GM18508 (cell line): ENCODE results near the gene ADARB2.
"Not testable (repeated sequence)": the region's sequence is repeated elsewhere in the genome, so short reads cannot be mapped to it uniquely, and the experiment has no call there.

Experiments
- ATAC-seq: cut with Tn5 transposase; IDR thresholded peaks from one replicate; pipeline ENCODE4 v1.9.1; 2021; ENCODE audit warnings: moderate number of reproducible peaks; ENCODE audit not compliant: insufficient read depth, unreplicated experiment

The ADARB2 gene

DNA sequence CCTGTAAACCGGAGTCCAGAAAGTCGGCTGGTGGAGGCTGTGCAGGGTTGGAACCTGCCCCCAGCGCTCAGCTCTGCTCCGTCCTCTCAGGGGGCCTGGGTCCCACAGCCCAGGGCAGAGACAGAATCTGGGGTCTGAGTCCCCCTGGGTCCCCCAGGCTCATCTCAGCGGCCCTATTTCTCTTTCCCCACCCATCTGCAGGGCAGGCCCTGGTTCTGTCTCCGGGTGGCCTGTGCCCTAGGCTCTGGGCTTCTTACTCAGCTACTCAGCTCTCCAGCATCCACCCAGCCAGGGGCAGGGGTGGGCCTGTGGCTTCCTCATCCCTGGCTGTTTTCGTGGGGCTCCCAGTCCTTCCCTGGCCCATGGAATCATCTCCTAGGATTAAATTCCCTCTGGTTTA lies 183.4 kb downstream of the ADARB2 start:
- no peak for ATAC-seq

DNA sequence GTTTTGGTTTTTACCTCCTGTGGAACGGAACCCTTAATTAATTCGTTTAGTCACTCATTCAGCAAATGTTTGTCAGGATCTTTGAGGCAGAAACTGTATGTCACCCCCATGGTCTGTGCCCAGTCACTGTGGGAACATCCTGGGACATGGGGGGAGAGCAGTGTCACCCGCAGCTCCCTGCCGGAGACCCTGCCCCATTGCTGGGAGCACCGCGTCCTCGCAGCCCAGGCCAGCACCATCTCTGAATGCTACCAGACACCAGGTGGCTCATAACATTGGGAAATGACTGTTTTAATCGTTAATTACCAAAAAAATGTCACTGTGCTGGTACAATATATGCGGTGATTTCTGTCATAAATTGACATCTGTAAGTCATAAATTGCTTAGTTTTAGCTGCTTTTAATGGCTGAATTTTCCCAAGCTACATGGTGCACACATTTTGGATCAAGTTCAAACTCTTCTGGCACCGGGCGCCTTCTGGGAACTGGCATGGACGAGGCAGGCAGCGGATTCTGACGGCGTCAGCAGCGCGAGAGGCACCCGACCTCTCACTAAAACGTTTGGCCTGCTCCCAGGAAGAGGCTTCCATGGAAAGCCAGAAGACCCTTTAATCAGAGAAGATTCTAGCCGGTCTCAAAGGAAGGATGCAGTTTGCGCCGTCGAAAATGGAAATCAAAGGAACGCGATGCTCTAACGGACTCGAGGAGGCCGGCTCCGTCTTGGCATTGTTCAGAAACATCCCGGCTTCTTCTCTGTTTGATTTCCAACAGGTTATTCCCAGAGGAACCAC lies 184.2 kb downstream of the ADARB2 start:
- no peak for ATAC-seq

DNA sequence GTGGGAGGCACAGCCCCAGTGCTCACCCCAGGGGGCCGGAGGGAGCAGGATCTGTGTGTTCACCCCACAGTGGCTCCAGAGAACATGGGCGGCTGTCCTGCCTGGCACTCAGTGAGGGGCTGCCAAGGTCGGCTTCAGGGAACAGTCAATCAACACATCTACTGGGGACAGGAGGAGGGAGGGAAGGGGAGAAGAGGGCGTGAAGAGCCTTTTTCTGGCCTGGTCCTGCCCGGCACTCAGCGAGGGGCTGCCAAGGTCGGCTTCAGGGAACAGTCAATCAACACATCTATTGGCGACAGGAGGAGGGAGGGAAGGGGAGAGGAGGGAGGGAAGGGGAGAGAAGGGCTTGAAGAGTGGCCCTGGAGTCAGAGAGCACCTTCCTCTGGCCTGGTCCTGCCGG lies 184.9 kb downstream of the ADARB2 start:
- no peak for ATAC-seq

DNA sequence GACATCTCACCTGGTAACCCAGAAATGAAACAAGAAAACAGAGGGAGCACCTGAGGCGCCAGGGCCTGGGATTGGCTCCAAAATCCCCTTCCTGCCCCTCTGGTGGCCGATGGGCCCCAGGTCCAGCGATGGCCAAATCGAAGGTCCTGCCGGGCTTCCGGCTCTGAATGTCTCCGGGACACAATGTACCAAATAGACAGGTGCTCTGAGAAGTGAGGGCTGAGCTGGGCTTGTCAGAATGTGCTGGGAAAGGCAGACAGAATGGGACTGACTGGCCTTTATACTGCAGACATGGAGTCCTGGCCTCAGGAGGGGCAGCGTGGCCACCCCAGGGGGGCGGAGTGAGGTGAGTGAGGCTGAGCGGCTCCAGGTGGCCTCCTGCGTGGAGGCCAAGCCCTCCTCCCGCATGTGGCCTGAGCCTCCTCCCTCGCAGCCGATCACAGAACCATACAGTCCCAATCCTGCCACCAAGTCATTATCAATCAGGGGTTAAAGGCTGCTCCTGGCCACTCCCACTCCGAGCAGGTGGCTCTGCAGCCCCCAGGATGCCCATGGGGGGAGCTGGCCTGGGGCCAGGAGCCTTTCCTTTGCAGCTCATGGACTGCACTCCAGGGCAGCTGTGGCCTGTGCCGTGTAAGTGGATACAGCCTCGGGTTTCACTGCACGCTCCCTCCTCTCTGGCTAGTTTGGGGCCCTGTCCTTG lies 185.5 kb downstream of the ADARB2 start:
- ATAC-seq, result no peak

DNA sequence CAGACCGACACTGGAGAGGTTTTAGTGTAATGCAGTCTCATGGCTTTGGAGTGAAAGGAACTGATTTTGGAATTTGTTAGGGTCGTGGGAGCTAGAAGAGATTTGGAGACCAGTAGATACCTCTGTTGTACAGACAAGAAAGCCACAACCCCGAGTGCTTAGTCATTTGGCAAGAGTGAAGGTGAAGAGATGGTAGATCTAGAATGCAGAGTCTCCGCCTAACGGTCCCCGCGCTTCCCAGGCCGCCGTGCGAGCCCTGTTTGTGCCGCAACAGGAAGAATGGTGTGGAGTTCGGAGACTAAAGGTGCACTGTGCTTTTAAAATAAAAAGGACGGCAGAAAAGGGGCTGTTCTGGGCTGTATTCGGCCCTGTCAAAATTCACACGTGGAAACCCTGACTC lies 186.7 kb downstream of the ADARB2 start:
- ATAC-seq, result no peak

DNA sequence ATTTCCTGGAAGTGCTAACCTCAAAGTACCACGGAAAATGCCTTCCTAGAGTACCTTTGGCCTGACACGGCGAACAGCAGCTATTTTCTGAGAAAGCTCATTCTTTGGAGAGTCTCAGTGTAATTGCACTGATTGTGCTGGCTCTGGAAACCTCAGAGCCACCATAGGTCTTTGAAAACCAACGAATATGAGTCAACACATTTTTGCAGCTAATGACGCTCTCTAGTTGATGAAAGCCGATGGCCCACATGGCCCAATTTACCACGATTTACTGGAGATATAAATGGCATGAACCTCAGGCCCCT lies 187.1 kb downstream of the ADARB2 start:
- ATAC-seq, result no peak

DNA sequence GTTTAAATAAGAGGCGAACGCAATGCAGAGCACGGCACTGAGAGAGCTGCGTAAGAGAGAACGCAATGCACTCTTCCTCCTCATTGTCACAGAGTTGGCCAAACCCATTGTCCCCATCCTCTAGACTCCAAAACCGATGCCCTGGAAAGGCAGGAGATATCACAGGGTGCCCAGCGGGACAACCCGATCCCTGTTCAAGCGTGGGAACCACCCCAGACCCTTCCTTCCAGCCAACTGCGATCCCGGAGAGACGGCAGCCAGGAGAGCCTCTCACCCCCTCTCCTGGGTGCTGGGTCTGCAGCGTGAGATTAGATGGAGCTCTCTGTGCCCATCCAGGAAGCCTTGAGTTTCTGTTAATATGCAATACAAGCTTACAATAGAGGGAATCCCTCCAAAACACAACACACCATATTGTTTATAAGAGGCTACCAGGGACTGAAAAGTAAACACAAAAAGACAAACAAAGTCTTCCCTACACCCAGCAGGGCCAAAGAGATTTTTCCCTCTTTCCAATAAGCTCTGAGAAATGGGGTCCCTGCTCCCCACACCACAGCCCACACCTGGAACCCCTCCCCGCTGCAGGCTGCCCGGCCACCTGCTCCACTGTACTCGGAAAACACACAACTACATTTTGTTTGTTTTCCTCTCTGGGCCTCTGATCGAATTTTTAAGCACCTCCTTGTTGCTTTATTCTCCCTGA lies 187.6 kb downstream of the ADARB2 start:
- ATAC-seq, result no peak

DNA sequence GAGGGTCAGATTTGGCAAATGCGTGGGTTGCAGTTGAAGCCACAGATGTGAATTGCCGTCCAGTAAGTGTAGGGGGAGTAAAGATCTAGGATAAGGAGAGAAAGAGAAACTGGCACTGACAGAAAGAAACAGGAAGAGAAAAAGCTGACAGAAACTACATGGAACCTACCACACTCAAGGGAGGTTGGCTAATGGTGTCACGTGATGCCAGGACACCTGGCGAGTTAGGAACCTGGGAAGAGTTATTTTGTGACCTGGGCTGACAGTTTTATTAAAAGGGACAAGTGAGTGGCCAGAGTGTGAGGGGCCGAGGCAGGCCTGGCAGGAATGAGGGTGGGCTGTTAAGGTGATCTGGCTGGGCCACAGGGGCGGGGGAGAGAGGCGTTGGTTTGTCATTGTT lies 188.7 kb downstream of the ADARB2 start:
- peak; percentile 65 for ATAC-seq

DNA sequence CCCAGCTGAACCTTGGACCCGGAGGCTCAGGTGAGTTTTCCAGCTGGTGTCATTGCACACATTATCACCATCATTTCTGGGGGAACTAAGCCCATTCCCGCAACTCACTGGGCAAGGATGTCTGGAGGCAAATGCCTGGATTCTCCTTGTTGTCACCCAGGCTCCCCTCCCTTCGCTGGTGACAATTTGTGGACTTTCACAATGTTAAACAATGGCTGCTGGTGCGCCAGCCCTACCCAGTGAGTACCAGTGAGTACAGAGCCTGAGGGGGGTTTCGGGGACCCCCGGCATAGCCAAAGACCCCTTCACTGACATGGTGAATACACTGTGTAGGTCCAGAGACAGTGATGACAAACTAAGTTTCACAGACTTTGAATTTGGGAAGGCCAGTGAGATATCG lies 189.2 kb downstream of the ADARB2 start:
- no peak for ATAC-seq

DNA sequence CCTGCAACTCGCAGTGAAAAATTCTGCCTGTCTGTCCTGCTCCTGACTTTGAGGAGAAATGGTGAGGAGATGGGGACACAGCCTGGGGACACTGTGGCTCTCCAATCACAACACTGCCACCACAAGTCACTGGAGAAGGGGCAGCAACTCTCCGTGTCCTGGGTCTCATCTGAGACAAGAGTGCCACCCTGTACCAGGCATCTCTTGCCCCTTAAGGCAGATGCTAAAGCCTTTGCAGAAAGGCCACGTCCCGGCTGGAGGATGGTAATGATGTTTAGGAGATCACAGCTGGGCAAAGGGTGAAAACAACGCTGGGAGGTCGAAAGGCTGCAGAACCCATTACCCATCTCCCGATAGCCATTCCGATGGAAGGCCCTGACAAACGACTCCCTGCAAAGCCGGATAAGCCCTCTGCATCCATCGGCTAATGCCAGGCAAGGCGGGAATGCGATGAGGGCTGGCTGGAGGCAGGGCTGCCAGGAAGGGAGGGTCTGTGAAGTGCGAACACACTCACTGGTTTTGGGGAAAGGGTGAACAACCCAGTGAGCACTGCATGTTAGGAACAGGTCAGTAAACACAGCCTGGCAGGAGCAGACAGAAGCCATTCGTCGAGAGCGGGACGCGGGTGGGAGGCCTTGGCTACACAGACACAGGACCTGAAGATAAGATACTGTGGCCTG lies 190.8 kb downstream of the ADARB2 start:
- ATAC-seq, result no peak

DNA sequence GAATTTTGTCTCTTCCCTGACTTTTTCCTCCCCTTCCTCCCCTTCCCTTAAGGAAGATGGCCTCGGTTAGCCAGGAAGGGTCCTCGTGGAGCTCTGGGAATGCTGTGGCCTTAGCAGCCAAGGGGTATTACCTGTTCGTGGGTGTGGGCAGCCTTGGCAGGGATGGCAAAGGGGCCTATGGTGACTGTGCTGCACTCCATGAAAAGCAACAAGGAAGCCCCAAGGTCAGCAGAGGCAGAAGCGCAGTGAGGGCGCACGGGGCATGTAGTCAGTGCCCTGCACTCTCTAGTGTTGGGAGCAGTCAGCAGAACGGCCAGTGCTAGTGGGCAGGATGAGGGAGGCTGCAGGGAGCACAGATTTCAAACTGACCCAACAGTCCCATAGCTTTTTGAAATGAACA lies 191.8 kb downstream of the ADARB2 start:
- ATAC-seq, result no peak

DNA sequence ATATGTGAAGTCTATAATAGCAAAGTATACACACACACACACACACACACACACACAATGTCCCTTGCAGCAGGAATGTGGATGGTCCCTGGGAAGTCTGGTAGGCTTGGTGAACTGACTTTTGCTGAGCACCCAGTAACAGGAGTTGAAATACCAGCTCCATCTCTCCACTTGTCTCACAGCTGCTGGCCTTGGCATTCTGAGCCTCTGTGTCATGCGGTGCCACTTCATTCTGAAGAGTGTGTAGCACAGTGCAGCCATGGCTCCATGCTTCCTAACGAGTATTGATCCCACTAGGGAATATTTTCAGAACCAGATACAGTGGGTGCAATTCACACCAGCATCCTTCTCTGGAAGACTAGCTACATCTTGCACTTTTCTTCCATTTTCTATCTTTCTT lies 192.4 kb downstream of the ADARB2 start:
- no peak for ATAC-seq

DNA sequence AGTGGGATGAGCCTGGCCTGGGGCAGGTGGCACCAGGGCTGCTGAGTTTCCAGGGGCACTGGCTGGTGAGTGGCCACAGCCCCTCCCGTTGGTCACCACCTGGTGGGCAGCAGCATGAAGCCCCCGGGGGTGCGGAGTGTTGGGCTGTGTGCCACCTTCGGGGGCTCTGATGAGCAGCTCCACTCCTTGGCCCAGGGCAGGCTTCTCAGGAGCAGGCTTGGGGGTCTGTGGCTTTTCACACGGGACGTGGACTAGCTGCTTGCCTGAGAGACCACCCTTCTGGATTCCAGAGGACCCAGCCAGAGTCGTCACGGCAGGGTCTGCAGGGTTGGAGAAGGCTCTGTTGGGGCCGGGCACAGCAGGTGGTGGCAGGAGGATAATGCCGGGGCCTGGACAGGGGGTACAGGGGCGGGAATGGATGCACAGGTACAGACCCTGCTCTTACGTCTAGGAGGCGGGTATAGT lies 193.1 kb downstream of the ADARB2 start:
- no peak for ATAC-seq

DNA sequence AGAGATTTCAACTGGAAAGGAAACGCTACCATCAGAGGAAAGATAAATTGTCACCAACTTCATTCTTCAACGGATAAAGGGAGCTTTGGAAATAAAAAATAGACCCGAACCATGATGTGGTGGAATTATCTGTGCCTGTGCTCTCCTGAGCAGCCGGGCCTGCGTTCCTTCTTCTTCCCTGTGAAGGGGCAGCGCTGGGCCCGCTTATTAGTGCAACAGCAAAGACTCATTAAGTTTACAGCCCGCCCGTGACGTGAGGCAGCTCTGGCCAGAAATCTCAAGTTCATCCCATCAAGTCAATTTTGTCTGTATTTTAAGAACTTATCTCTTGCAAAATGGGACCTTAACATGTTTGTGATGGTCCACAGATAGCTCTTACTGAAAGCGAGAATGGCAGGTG lies 193.7 kb downstream of the ADARB2 start:
- no peak for ATAC-seq

DNA sequence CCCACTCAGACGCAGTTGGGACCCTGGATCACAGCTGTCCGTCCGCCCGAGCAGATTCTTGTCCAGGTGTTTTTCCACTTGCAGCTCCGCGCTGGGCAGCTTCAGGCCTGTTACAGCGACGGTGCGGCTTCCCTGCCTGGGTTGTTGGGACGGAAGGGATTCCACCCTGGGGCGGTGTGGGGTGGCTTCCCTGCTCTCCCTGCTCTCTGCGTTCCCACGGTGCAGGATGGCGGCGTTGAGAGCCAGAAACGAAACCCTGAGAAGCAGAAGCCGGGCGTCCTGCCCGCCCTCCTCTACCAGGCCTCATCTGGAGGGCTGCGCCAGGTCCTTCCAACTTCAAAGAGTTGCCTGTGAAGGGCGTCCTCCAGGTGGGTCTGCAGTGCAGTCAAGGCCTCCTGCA lies 194.4 kb downstream of the ADARB2 start:
- no peak for ATAC-seq

DNA sequence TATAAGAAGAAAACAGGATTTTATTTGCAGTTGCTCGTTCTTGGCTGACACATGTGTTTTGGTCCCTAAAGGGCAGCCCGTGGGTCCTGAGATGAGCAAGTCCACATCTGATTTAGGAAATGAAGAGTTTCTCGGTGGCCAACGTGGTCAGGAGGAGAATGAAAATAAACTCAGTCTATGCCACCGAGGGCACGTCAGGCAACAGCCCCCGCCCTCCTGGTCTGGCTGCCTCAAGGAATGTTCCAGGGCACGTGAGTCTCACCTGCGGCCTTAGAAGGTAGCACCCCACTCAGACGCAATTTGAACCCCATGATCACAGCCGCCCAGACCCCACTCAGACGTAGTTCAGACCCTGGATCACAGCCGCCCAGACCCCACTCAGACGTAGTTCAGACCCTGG lies 197.2 kb downstream of the ADARB2 start:
- no peak for ATAC-seq

DNA sequence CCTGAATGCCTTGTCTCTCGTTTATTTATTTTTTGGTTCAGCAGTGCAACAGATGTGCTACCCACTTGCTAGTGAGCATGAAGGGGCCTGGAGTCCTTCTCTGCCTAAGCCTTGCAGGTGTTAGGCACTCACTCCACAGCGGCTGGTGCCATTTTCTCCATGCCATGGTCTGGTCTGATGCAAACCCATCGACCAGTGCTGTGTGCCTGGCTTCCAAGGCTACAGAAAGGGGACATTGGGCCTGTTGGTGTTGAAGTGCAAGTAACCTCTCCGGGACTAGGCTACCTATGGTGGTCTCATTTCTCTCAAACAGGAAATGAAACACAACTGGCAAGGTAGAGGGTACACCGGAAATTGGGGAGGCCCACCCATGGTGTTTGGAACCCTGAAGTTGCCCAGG lies 198.1 kb downstream of the ADARB2 start:
- ATAC-seq, result no peak

DNA sequence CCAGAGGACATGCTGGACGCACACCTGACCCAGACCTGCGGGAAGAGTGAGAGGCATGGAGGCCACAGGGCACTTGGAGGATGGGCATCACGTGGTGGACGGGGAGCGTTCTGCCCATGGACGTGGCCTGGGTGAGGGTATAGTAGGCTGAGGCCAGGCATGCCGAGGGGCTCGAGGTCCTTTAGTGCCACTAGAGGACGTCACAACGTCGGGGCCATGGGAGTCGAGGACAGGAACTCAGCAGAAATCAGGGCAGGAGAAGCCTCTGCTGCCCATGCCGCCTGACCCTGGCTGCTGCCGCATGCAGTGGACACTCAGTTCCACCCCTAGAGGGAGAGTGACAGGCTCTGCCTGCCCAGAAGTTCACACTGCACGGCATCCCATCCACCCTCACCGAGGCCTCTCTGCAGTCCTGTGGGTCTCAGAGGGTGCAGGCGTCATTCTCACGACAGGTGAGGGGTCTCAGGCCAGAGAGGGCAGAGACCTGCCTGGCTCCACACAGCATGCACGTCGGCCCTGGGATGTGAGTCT lies 198.7 kb downstream of the ADARB2 start:
- ATAC-seq, result no peak

DNA sequence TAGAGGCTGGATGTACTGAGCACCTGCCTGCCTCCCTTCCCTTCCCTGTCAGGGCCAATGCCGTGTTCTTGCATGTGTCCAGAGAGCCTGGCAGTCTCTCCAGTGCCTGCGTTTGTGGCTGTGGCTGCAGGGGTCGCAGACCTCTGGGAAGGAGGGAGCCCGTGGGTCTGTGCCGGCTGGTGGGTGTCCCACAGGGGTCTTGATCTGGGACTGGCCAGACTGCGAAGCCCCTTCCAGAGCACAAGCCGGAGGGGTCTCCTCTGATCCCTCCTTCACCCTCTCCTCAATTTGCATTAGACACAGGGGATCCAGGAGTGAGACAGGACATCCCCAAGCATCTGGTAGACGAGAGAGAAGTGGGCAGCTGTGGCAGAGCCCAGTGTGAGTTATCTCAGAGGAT lies 199.2 kb downstream of the ADARB2 start:
- ATAC-seq, result no peak

DNA sequence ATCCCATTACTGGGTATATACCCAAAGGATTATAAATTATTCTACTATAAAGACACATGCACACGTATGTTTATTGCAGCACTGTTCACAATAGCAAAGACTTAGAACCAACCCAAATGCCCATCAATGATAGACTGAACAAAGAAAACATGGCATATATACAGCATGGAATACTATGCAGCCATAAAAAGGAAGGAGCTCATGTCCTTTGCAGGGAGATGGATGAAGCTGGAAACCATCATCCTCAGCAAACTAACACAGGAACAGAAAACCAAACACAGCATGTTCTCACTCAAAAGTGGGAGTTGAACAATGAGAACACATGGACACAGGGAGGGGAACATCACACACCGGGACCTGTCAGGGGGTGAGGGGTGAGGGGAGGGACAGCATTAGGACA lies 199.9 kb downstream of the ADARB2 start:
- ATAC-seq, result not testable (repeated sequence)

DNA sequence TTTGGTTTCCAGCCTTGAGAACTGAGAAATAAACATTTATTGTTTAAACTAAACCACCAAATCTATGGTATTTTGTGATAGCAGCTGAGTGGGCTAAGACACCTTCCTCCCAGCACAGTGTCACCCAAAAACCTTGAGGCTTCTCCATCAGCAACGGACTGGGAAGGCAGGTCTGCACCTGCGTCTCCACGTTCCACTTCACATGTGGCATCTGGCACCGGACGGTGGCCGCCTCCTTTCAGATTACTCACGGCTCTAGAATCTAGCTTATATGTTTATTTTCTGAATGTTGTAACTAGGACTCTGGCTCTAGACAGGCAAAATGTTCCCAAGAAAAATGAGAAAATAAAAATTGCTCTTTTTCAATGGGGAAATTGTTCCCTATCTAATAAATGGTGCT lies 201.0 kb downstream of the ADARB2 start:
- no peak for ATAC-seq
